HepG2 (cell line): ENCODE measurements around the gene NUF2. TPM values are rescaled to one million over a fixed set of nuclear protein-coding genes. Genes with fewer than 3 reads are reported as not detected.

Experiments used
- polyA plus RNA-seq, 8 experiments: library from polyadenylated mRNA; depleted of rRNA in 3 of 8; stranded (reverse) in 7 of 8; unstranded in 1 of 8; fragments of >200 nt; fragmentation: Illumina TruSeq in 4 of 8; extraction: Trizol in 4 of 8; gene quantifications; 2 replicates each; pipeline versions ENCODE4 v1.2.1 to v1.2.3, GENCODE V29; 2011 to 2016; ENCODE audit warnings: low read depth in 4 of 8, missing spikeins in 1 of 8, mixed read lengths in 1 of 8; ENCODE audit not compliant: insufficient read depth in 1 of 8
- total RNA-seq, 5 experiments: library from RNA; depleted of rRNA; stranded (reverse); fragments of >200 nt; fragmentation: Illumina TruSeq; extraction: Trizol; gene quantifications; 2 replicates each; pipeline ENCODE4 v1.2.3, GENCODE V29; 2016; ENCODE audit warnings: low read depth in 1 of 5

Gene NUF2
- total and polyA plus RNA-seq, 2 of the 13 experiments (the other 11 are each of a cell fraction or from before 2014, with no cell fraction given) = 26.0 to 39.4 TPM

Other genes starting within 250 kb of the NUF2 start
- gene RGS5, start 119.0 kb upstream of the NUF2 start, total RNA-seq (2016; rRNA removed; fragmentation: Illumina TruSeq; extraction: Trizol) = 2.3 and 3.2 TPM in 2 replicates
- gene RGS5, start 119.0 kb upstream of the NUF2 start, polyA plus RNA-seq (2011; rRNA removed) = 1.9 and 2.2 TPM in 2 replicates